ENCODE data around the gene AVP.
"Not testable (repeated sequence)": the region's sequence is repeated elsewhere in the genome, so short reads cannot be mapped to it uniquely, and the experiment has no call there.

Gene AVP, protein sequence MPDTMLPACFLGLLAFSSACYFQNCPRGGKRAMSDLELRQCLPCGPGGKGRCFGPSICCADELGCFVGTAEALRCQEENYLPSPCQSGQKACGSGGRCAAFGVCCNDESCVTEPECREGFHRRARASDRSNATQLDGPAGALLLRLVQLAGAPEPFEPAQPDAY

DNA sequence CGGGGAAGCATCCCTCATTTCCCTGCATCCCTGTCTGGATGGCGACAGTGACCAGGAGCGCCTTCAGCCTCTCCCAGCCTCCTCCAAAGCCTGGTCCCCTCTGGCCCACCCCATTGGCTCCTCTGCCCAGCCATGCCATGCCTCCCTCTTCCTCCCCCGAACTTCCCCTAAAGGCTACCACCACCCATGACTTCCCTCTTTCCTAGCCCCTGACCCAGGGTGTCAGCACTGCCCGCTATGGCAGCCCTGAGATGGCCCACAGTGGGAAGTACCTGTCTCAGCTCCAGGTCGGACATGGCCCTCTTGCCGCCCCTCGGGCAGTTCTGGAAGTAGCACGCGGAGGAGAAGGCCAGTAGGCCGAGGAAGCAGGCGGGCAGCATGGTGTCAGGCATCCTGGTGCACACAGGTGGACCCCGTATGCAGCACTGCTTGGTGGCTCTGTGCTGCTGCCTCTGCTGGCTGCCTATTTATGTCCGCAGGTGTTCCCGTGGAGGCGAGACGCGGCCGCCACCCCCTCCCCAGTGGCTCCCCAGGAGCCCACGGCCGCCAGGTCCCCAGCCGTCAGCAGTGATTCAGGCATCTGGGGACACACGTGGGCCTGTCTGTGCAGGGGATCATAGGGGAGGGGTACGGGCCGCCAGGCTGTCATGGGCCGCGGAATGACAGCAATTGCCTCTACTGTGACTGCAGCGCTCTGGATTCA is at the start of gene AVP:
Gene AVP (minus strand): TSS at position 442 of the 703 bp plus-strand sequence. CDS start 50 bp downstream, at position 392.
- DNase-seq (ENCODE audit: low read depth in 2 of 3, low spot score in 2 of 3): no peak

DNA sequence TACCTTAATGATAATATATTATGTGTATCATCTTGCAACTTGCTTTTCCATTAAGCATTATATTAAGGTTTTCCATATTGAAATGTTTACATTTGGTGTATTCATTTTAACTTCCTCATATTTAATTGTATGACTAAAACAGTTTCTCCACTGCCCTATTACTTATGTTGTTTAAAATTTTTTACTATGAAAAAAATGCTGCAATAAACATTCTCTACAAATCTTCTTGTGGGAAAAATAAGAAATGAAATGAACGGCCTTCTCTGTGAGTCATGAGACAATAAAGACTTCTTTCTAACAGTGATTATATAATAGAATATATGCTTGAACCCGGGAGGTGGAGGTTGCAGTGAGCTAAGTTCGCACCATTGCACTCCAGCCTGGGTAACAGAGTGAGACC is 49.6 kb upstream of the AVP start:
- DNase-seq (ENCODE audit: low read depth in 2 of 3, low spot score in 2 of 3): no peak

DNA sequence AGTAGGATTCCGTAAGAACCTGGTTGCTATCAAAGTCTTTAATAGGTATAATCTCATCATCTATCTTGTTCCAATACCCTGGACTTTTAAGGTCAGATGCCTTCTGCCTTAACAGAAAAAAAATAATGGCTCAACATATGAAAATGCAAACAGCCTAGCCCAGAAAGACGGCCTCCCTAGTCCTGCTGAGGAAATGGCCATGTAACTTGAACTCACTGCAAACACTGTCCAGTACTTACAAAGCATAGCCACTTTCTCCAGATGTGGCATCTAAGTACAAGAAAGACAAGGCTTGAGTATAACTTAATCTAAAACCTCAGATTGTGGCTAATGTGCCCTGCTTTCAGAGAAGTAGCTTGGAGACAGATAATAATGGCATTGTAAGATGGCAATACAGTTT is 48.6 kb upstream of the AVP start:
- DNase-seq (ENCODE audit: low read depth in 2 of 3, low spot score in 2 of 3): no peak

- no peak for DNase-seq (ENCODE audit: low read depth in 2 of 3, low spot score in 2 of 3)
Observed at GRCh38 chr20:3130051-3130600, 45.6 kb upstream of the AVP start.

- DNase-seq (ENCODE audit: low read depth in 2 of 3, low spot score in 2 of 3): no peak
Observed at GRCh38 chr20:3129094-3129493, 44.6 kb upstream of the AVP start.

DNA sequence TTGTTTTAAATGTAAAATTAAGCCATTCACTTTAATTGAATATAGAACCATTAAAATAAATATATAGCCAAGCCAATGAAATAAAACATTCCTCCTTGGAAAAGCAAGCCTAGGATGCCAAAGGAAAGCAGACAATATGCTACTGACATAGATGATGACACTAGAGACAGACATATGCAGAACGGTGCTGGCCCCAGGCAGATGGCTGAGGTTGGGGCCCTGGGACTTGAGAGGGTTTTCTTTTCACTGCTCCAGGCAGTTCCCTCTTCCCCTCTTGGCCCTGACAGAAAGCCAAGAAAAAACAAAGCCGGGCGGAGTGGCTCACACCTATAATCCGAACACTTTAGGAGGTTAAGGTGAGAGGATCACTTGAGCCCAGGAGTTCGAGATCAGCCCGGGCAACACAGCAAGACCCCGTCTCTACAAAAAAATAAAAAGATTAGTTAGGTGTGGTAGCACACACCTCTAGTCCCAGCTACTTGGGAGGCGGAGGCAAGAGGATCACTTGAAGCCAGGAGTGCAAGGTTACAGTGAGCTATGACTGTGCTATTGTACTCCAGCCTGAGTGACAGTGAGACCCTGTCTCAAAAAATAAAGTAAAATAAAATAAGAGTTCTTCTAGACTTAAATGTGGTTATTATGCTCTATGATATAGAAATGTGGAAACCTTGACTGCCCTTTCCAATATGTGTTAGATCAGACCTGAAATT is 43.9 kb upstream of the AVP start:
- no peak for DNase-seq (ENCODE audit: low read depth in 2 of 3, low spot score in 2 of 3)

- no peak for DNase-seq (ENCODE audit: low read depth in 2 of 3, low spot score in 2 of 3)
Observed at GRCh38 chr20:3126527-3126859, 42.0 kb upstream of the AVP start.

- not testable (repeated sequence) for DNase-seq (ENCODE audit: low read depth in 2 of 3, low spot score in 2 of 3)
Observed at GRCh38 chr20:3125776-3126526, 41.4 kb upstream of the AVP start.

DNA sequence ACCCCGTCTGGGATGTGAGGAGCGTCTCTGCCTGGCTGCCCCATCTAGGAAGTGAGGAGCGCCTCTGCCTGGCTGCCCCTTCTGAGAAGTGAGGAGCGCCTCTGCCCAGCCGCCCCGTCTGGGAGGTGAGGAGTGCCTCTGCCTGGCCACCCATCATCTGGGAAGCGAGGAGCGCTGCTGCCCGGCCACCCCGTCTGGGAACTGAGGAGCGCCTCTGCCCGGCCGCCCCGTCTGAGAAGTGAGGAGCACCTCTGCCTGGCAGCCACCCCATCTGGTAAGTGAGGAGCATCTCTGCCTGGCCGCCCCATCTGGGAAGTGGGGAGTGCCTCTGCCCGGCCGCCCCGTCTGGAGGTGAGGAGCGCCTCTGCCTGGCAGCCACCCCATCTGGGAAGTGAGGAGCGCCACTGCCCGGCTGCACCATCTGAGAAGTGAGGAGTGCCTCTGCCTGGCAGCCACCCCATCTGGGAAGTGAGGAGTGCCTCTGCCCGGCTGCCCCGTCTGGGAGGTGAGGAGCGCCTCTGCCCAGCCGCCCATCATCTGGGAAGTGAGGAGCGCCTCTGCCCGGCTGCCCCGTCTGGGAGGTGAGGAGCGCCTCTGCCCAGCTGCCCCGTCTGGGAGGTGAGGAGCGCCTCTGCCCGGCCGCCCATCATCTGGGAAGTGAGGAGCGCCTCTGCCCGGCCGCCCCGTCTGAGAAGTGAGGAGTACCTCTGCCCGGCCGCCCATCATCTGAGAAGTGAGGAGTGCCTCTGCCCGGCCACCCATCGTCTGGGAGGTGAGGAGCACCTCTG is 40.4 kb upstream of the AVP start:
- not testable (repeated sequence) for DNase-seq (ENCODE audit: low read depth in 2 of 3, low spot score in 2 of 3)

- DNase-seq (ENCODE audit: low read depth in 2 of 3, low spot score in 2 of 3): not testable (repeated sequence)
Observed at GRCh38 chr20:3124163-3124562, 39.6 kb upstream of the AVP start.

GRCh38 chr20:3123542-3123941 is 39.0 kb upstream of the AVP start:
- no peak for DNase-seq (ENCODE audit: low read depth in 2 of 3, low spot score in 2 of 3)

GRCh38 chr20:3121955-3122610 is 37.6 kb upstream of the AVP start:
- DNase-seq (ENCODE audit: low read depth in 2 of 3, low spot score in 2 of 3): no peak

DNA sequence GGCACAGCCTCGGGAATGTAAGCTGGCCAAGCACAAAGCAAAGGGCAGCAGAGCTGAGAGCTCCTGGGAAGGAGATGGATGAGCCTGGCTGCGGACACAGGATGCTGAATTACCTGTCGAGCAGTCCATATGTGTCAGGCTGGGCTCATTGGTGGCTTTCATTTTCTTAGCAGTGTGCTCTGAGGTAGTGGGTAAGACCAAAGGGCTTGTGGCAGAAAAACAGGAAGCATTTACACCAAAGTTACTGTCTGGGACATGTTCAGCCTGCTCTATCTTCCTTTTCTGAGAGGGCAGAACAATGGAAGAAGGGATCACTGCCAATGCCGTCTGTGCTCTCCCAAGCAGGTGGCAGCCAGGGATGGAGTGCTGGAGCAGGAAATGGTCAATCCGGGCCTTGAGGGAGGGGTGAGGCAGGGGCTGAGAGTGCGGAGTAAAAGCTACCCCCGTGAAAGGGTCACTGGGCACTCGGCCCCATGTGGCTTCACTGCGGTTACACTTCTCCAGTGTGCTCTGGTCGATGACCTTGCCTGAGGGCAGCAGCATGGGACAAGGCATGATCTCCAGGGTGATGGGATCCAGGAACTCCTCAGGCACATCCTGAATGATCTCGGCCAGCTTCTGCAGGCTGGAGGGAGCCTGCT is 36.9 kb upstream of the AVP start:
- DNase-seq (ENCODE audit: low read depth in 2 of 3, low spot score in 2 of 3): no peak

DNA sequence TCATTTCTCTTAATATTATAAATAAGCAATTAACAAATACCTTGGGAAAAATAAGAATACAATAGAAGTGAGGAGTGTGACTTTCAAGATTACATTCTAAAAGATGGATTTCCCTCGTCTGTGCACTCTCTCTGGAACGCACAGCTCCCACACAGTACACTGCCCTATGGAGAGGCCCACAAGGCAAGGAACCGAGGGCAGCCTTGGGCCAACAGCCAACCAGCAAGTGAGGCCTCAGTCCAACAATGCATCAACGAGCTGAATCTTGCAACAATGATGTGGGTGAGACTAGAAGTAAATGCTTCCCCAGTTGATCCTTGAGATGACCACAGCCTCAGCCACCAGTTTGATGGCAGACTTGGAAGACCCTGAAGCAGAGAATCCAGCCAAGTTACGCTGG is 34.5 kb upstream of the AVP start:
- no peak for DNase-seq (ENCODE audit: low read depth in 2 of 3, low spot score in 2 of 3)

DNA sequence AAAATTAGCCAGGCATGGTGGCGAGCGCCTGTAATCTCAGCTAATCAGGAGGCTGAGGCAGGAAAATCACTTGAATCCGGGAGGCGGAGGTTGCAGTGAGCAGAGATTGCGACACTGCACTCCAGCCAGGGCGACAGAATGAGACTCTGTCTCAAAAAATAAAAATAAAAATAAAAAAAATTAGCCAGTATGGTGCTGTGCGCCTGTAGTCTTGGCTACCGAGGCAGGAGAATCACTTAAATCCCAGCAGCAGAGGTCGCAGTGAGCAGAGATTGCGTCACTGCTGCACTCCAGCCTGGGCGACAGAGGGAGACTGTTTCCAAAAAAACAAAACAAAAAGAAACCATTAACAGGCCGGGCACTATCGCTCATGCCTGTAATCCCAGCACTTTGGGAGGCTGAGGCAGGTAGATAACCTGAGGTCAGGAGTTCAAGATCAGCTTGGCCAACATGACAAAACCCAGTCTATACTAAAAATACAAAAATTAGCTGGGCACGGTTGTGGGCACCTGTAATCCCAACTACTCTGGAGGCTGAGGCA is 33.4 kb upstream of the AVP start:
- not testable (repeated sequence) for DNase-seq (ENCODE audit: low read depth in 2 of 3, low spot score in 2 of 3)

DNA sequence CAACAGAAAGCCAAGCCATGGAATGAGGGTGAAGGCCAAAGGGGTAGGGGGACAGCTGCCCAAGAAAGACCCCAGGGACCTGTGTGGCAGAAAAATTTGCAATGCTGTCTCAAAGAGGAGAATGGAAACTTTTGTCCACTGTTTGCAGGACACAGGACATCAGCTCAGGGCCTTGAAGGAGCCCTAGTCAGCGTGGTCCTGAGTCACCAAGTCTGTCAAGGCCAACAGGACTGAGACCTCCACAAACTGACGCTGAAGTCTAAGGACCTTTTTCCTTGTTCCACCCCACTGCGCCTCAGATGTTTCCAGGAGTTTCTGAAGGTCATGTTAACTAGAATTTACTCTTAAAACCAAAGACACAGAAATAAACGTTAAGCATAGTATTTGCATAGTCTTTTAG is 31.8 kb upstream of the AVP start:
- DNase-seq (ENCODE audit: low read depth in 2 of 3, low spot score in 2 of 3): no peak

DNA sequence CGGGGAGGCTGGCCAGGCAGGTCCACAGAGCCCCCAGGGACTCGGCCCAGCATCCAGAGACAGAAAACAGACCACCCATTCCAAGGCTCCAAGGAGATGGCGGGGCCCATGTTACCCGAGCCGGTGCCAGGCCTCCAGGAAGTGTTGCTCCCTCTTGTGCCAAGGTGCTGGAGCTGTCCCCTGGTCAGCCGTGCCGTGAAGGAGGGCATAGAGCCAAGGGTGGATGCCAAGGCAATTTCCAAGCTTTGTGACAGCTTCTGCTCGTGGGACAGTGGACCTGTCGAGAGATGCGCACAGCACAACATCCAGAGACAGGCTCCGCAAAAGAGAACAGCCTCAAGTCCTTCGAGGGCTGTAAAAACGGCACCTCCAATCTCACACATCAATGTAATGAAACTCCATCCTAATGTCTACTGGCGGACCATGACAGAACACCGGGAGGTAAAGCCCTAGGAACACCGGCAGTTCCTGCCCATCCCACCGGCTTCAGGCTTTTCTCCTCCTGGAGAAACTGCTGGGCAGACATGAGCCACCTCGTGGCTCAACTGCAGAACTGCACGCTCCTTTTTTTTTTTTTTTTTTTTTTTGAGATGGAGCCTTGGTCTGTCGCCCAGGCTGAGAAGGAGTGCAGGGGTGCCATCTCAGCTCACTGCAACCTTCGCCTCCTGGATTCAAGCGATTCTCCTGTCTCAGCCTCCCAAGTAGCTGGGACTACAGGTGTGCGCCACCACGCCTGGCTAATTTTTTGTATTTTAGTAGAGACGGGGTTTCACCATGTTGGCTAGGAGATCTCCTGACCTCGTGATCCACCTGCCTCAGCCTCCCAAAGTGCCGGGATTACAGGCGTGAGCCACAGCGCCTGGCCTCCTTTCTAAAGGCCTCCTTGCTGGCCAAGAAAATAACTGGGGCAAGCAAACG is 30.9 kb upstream of the AVP start:
- DNase-seq (ENCODE audit: low read depth in 2 of 3, low spot score in 2 of 3): no peak

- DNase-seq (ENCODE audit: low read depth in 2 of 3, low spot score in 2 of 3): no peak
Observed at GRCh38 chr20:3111995-3112394, 27.5 kb upstream of the AVP start.

Data from activated CD8-positive, alpha-beta memory T cell treated with anti-CD3 and anti-CD28 coated beads for 48 hours (primary cell).